ENCODE measurements around the gene HDDC3.

GRCh38 chr15:90974216-90974615, 41.9 kb upstream of the HDDC3 start:
- TF ChIP-seq CTCF (IDR thresholded peaks at IDR 0.05; ENCODE audit: extremely low read depth in 1 of 2, insufficient read depth in 1 of 2, low read depth in 1 of 2, low read length in 2 of 2): no peak
- no peak for TF ChIP-seq MYC (IDR thresholded peaks at IDR 0.05; ENCODE audit: low read depth, low read length)
- TF ChIP-seq MAX (IDR thresholded peaks at IDR 0.05; ENCODE audit: insufficient read depth, insufficient read length): no peak
- no peak for TF ChIP-seq JUN (IDR thresholded peaks at IDR 0.05; ENCODE audit: borderline replicate concordance, insufficient read depth, insufficient read length, low read depth)
- TF ChIP-seq FOS (IDR thresholded peaks at IDR 0.05; ENCODE audit: borderline replicate concordance, insufficient read depth, low read length): no peak
- no peak for TF ChIP-seq POLR2A (IDR thresholded peaks at IDR 0.05; ENCODE audit: low read depth, low read length)
- no peak for TF ChIP-seq EZH2 (IDR thresholded peaks at IDR 0.05; ENCODE audit: borderline replicate concordance, low read depth, low read length, severe bottlenecking)
